GF-D8 (cell line): ENCODE measurements around the gene MEAK7.
A peak's percentile ranks its signal among the peaks of the same experiment; 100 is the strongest.

Experiments
- DNase-seq: peaks from one replicate; lab custom pipeline; 2025; lab: John Stamatoyannopoulos, UW

MEAK7 gene

DNA sequence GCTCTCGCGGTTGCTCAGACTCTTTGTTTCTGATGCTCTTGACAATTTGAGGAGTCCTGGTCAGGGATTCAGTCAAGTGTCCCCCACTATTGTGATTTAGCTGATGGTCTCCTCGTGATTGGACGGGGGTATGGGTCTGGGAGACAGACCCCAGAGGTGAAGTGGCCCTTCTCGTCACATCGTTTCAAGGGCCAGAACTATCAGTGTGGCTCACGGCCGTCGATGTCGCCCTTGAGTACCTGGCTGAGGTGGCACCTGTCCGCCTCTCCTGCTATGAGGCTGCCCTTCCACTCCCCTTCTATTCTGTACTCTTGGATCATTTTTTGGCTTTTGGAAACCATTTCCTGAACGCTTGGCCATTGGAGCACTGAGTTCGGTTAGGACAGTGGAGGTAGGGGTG, 7.4 kb upstream of the MEAK7 start:
- no peak for DNase-seq

DNA sequence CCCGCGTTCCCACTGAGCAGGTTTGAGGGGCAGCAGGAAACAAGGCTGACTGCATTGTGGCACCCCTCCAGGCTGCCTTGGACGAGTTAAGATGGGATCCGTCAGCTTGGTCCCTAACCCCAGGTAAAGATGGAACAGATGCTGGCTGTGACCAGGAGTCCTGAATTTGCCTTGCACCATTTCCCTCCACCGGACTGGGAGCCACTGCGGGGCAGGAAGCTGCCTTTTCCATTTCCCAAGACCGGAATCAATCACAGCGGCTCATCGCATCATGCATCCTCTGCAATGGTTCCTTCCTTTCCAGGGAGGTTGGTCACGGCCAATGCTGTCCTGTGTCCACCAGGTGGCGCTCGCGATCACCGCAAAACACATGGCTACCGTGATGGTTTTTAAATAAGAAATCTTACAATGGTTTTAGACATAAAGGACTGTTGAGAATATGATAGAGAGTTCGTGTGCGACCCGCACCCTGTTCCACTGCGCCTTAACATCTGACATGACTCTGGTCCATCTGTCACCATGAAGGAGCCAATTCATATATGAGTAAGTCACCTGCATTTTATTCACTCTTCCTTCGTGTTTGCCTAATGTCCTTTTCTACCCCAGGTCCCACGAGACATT, 6.8 kb upstream of the MEAK7 start:
- DNase-seq = peak; percentile 42

DNA sequence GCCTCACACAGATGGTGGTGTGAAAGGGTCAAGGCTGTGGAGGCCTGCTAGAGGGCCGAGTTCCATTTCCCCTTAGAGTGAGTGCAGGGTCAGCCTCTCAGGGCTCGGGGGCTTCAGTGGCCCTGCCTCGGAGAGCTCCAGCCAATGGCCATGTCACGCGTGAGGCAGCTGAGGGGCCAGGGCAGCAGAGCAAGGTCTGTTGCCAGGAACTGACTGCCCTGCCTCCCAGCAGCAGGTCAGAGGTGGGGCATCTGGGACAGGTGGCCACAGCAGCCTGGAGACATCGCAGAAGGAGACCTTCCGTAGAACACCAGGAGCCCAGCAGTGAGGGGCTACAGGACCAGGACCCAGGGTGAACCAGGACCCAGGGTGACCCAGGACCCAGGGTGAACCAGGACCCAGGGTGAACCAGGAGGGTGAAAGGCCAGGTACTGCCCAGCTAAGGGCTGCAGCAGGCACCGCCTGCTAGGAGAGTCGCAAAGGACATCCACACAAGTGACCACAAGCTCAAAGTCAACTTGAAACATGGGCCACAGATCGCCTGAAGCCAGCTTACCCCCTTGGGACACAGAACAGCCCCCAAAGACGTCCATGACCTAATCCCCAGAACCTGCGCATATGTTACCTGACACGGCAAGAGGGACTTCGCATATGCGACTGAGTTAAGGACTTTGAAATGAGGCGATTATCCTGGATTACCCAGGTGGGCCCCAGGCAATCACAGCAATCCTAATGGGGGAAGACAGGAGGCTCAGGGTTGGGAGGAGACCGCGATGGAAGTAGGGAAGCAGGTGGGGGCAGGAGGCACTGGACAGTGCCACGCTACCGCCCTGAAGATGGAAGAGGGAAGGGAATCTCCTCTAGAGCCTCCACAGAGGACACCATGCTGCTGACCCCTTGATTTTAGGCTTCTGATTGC, 4.8 kb upstream of the MEAK7 start:
- no peak for DNase-seq

DNA sequence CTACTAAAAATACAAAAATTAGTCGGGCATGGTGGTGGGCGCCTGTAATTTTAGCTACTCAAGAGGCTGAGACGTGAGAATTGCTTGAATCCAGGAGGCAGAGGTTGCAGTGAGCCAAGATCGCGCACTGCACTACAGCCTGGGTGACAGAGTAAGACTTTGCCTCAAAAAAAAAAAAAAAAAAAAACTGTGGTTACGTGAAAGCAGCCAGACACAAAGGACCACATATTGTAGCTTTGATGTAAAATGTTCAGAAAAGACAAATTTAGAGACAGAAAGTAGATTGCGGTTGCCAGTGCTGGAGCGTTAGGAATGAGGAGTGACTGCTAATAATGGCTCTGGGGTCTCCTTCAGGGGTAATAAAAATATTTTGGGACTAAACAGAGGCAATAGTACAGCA, 4.0 kb upstream of the MEAK7 start:
- DNase-seq = no peak

DNA sequence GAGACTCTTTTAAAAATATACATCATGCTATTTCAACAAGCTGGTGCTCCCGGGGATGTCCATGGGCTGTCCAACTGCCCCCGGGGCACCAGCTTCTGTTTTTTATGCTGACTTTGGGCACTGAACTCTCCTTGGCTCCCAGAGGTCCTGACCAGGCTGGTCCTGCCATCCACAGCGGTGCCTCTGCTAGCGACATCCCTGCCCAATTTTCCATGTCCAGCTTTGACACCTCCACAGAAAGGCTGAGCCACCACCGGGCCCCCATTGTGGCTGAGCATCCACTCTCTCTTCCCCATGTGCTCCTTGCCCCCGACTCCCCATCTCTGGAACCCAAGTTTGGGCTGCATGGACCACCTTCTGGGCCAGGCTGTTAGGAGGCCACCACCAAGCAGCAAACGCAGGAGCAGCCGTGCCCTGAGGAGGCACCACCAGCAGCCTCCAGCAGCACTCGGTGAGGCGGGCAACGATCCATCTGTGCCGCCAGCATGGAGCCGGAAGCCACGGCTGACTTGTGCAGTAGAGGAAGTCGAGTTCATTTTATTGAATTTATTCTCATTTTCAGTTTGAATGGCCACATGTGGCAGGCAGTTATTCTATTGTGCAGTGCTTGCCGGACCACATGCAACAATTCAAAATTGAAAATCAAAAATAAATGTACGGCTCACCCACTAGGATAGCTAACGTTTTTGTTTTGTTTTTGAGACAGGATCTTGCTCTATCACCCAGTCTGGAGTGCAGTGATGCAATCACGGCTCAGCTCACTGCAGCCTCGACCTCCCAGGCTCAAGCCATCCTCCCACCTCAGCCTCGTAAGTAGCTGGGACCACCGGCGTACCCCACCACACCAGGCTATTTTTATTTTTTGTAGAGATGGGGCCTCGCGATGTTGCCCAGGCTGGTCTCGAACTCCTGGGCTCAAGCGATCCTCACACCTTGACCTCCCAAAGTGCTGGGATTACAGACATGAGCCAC, 2.8 kb upstream of the MEAK7 start:
- peak; percentile 19 for DNase-seq

DNA sequence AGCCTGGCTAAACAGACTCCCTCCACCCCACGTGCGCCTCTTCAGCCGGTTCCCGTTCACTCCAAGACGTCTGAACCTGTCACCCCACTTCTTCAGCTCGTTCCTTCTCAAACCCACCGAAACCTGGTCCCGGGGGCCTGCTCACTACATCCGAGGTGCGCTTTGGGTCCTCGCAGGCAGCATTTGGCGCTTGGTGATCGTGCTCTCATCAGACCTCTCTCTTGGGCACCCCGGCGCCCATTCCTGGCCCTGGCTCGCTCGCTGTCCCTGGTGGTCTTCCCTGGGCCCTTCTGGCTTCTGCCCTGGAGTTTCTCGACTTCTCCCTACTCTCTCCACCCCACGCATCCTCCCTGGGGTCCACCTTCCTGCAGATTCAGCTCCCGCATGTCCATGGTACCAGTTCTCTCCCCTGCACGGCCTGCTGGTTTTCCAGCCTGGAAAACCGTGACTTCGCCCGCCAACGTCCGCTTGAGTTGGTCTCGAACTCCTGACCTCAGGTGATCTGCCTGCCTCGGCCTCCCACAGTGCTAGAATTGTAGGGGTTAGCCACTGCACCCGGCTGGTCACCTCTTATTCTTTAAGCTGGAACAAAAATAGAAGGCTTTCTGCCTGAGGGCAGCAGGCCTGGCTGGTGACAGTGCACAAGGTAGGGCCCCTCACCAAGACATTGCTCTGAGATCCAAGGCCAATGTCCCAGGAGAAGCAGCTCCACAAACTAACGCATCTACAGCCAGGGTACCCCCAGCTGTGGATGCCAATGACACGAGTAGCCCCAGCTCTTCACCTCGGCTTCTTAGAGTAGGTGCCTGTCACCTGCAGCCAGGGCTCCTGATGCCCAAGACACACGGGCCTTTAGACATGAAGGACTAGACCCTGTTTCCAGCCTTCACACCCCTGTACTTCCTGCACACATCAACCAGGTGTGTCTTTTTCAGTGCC, 1.1 kb upstream of the MEAK7 start:
- DNase-seq = no peak

DNA sequence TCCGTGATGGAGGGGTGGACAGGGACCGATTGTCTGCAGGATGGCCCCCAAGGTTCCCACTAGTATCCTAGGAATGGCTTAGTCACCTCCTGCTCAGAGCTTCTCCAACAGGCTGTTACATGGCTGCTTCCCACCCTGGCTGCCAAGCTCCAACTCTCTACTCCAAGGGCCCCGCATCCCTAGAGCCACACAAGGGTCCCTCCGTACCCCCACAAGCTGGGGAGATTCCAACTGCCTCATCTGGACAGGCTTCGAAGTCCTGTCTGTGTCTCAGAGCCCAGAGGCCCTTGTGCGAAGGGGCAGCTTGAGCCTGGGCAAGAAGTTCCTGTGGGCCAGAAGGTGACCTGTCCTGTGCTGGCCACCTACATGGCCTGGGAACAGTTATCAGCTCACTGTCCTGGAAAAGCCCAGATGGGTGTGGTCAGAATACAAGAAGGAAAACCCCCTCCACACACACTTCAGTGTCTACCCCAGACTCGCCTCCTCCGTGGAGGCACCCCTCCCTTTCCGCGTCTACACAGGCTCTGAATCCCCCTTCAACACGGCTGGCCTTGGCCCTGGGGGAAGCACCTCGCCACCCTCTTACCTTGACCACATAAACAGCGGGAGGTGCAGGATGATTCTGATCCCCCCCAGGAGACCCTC, 586 bp downstream of the MEAK7 start:
- no peak for DNase-seq

DNA sequence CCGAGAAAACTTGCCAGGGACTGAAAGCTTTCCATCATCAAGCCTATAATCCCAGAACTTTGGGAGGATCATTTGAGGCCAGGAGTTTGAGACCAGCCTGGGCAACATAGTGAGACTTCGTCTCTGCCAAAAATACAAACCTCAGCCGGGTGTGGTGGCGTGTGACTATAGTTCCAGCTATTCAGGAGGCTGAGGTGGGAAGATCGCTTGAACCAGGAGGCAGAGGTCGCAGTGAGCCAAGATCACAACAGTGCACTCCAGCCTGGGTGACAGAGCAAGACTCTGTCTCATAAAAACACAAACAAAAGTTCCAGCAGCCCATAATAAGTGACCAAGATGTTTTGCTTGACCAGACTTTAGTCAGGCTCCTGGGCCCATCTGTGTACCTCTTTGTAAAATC, 1.9 kb downstream of the MEAK7 start:
- no peak for DNase-seq

DNA sequence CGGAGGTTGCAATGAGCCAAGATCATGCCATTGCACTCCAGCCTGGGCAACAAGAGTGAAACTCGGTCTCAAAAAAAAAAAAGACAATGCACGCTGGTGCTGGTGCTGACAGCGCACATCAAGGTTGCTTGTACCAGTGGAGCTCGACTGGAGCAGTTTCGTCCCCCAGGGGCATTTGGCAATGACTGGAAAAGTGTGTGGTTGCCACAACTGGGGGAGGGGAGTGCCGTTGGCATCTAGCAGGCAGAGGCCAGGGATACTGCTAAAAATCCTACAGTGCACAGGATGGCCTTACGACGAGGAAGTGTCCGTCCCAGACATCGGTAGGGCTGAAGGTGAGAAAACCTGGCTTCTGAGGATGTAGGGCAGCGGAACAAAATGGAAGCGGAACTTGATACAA, 2.4 kb downstream of the MEAK7 start:
- DNase-seq = no peak

DNA sequence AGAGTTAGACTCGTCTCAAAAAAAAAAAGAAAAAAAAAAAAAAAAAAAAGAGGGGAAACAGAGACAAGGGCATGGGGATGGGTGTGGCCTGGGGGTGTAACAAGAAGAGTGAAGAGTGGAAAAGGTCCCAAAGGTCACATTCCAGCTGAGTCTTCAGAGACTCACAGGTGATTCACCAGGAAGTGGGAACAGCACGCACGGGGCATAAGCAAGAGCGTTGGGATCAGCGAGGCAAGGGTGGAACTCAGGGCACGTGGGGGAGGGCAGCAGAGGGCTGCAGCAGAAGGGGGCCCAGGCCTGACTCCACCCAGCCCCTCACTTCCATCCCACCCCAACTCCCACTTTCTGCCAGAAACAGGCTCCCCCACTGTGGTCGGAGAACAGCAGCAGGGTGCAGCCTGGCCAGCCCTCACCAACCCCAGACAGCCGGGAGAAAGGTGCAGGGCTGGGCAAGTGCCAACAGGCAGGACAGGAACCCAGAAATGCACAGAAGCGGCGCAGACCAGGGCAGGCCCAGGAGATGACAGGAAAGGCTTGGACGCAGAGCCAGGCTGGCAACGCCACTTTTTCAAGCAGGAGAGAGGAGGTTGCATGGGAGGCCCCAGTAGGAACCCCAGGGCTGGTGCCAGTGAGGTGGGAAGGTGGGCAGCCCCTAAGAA, 3.3 kb downstream of the MEAK7 start:
- DNase-seq = no peak

DNA sequence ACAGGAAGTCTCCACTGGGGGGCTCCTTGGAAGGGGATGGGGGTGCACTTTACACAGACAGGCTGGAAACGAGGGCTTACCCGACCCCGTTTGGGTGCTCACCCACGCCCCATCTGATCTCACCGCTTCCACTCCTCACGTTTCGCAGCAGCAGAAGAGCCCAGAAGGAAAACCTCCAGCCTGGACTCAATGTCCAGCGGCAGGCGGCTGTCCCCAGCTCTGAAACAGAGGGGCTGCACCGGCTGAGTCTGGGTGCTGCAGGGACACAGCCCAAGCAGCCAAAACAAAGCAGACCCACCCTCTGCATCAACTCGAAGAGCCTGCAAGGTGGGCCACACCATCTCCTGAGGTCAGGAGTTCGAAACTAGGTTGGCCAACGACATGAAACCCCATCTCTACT, 3.9 kb downstream of the MEAK7 start:
- DNase-seq = no peak

DNA sequence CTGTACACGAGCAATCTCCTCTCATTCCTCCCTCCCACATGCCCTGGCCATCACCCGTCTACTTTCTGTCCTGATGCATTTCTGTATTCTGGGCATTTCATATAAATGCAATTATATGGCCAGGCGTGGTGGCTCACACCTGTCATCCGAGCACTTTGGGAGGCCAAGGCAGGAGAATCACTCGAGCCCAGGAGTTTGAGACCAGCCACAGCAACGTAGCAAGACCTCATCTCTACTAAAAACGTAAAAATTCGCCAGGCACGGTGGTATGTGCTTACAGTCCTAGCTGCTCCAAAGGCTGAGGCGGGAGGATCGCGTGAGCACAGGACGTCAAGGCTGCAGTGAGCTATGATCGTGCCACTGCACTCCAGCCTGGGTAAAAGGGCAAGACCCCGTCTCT, 4.8 kb downstream of the MEAK7 start:
- no peak for DNase-seq

DNA sequence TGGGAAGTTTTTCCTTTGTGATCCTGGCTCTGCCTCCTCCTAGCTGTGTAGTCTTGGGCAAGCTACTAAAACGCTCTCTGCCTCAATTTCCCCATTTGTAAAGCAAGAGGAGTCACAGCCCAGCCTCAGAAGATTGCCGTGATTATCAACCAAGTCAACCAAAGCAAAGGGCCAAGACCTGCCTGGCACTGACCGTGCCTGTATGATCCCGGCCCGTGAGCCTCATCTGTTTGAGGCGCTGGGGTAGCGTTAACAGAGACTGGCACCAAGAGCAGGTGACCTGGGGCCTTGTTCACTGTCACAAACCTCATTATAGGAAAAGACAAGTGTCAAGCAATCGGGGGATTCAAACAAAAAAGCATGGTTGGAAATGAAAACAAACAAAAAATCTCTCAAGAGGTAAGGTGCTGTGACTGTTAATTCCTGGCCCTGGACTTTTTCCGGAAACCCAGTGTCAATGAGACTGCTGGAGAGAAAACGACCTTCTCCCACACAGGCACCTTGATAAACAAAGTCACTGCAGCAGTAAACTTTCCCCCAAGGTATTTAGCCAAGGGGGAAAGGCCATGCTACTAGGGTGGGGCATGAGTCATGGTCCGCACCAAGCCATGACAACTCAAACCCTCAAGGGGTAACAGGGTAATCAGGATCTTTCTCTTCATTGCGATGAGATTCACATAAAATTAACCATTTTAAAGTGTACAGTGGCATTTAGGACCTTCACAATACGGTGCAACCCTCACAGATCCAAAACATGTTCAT, 5.4 kb downstream of the MEAK7 start:
- no peak for DNase-seq

DNA sequence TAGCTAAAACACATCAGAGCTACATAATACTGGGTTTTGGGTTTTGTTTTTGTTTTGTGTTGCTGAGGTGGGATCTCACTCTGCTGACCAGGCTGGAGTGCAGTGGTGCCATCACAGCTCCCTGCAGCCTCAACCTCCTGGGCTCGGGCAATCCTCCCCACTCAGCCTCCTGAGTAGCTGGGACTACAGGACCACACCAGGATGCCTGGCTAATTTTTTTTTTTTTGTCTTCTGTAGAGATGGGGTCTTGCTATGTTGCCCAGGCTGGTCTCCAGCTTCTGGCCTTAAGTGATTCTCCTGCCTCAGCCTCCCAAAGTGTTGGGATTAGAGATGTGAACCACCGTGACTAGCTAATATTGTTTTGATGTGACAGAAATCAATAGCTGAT, 6.2 kb downstream of the MEAK7 start:
- no peak for DNase-seq

DNA sequence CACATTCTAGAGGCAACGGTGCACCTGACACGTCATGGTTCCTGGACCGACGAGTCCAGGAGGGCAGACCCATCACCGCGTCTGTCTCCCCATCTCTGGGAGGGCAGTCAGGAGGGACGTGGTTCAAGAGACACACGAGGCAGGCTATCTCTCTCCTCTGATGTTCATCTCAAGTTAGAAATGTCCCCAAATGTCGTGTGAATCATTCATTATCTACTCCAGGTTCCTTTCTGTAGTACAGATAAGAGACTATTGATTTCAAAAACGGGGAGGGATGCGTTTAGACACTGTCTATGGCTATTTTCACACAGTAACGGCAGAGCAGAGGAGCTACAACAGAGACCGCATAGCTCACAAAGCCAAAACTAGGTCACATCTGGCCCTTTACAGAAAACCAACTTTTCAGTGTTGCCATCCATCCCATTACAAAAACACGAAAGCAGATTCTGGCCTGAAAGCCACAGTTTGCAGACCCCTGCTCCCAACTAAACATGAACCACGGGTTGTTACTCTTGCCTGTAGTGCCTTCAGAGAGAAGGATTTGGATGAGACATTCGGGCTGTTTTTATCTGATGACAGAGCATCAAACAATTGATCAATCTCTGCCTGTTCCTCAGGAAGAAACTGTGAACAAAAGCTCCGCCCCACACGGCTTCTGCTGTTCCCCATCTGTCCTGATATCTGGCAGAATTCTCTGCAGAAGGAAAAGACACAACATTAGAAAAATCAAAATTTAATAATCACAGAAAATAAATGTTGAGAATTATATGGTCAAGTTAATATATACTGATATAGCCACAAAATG, 6.8 kb downstream of the MEAK7 start:
- no peak for DNase-seq

DNA sequence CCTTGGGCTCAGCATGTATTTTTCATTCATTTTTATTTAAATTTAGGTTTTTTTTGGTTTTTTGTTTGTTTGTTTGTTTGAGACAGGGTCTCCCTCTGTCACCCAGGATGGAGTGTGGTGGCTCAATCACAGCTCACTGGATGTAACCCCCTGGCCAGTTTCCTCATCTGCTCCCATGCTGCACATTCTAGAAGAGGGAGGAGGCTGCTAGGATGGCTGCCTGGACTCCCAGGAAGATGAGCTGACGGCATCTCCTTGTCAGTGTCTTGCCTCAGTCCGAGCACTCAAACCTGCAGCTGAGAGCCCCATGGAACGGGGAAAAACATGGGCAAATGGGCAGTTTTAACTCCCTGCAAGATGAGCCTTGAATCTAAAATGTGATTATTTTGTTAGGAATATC, 7.5 kb downstream of the MEAK7 start:
- DNase-seq = no peak

DNA sequence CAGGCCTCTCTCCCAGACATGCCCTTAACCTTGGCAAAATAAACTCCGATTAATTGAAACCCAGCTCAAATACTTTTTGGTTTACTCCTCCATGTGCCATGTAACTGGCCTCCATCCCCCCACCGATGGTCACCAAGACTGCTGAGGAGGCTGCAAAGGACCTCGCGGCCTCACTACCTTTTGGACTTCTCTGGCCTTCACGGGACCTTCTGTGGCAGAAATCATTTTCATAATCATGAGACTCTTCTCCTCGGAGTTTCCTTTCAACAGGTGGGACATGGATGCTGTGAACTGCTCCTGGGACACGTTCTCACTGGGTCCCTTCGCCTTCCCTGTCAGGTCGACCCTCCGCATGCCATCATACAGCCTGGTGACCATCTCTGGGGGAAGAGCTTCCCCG, 9.0 kb downstream of the MEAK7 start:
- DNase-seq = no peak

DNA sequence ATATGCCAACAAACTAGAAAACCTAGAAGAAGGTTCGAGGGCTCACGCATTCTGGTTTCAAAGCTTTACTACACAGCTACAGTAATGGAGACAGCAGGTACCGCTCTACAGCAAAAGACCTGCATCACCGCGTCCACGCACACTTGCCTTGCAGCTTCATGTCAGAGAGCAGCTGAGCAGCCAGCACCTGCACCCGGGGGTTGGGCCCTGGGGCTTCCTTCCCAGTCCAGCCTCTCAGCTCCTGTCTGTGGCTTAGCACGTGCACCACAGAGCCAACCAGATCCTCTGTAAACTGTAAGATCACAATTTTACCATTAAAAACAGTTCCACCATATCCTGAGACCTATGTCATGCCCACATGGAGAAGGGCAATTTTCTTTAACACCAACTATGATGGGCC, 15.3 kb downstream of the MEAK7 start:
- DNase-seq = no peak

DNA sequence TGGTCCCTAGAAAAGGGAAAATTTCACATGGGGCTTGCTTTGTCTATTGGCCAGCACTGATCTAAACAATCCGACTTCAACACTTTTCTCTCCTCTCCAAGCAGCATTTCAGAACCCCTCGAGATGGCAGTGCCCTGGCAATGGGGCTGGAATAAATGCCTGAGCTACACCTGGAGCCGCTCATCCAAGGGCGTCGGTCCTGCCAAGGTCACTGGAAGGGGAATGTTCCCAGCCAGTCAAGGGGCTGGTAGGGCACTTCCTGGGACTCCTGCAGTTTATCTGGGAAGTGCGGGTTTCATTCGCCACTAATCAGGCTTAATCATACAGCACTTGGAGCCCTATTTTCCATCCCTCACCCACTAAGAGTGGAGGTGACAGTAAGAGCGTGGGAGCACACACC, 17.1 kb downstream of the MEAK7 start:
- DNase-seq = no peak
